Activated naive CD4-positive, alpha-beta T cell treated with anti-CD3 and anti-CD28 coated beads, Interleukin-2, amount 10 ng/mL, durations not matched to agents 7 days and 5 days (primary cell): ENCODE results near the gene GTF2H3.
A peak's percentile ranks its signal among the peaks of the same experiment; 100 is the strongest.
"Not testable (repeated sequence)": the region's sequence is repeated elsewhere in the genome, so short reads cannot be mapped to it uniquely, and the experiment has no call there.

Source experiments
- CTCF ChIA-PET: fragments of 350-600 bp; sonication (Branson Sonifier 250); formaldehyde crosslinking; loops from one replicate; lab custom pipeline; 2021; ENCODE audit warnings: antibody characterized with exemption; lab: Charles Lee
- DNase-seq: peaks from one replicate; pipeline ENCODE4 v3.0.0-alpha.2; 2020
- H3K27ac Mint-ChIP-seq: one replicate; pipeline ENCODE4 v1.8.0; 2021; ENCODE audit warnings: mild to moderate bottlenecking, moderate library complexity, mixed read lengths
- H3K27me3 Mint-ChIP-seq: one replicate; pipeline ENCODE4 v1.8.0; 2021; ENCODE audit warnings: mild to moderate bottlenecking, mixed read lengths
- H3K36me3 Mint-ChIP-seq: one replicate; pipeline ENCODE4 v1.8.0; 2021; ENCODE audit warnings: mixed read lengths
- H3K4me1 Mint-ChIP-seq: one replicate; pipeline ENCODE4 v1.8.0; 2021; ENCODE audit warnings: mixed read lengths
- H3K4me3 Mint-ChIP-seq: one replicate; pipeline ENCODE4 v1.8.0; 2021; ENCODE audit warnings: mild to moderate bottlenecking, moderate library complexity, mixed read lengths
- H3K9me3 Mint-ChIP-seq: one replicate; pipeline ENCODE4 v1.8.0; 2021; ENCODE audit warnings: mixed read lengths

GTF2H3 gene

DNA sequence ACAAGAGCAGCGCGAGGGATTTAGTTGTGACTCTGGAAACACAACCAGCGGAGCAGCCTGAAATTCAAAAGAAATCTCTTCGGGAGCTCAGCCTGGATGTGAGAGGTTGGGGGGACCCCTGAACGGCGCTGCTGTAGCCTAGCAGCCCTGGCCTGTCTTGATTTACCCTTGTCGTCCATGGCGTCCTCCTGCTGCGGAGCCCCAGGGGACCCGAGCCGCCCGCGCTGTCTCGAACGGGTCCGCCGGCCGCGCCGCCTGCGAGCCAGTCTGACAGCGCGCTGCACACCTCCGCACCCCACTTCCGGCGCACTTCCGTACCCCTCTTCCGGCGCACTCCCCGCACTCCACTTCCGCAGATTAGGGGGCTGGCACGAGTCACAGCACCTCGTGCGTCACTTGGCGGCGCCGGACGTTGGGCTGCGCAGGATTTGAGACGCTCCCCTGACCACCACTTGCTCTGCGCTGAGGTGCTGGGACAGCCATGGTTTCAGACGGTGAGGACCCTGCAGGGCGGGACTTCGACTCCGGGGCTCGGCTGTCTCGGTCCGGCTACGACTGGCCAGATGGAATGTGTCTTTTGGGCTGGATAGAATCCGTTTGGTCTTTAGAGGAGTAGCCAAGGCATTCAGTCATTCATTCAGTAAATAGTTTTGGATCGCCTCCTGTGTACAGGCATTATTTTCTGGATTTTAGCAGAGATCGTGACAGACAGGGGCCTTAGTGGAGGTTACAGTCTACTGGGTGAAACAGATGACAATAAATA lies at the start of gene GTF2H3, which contains the start of gene EIF2B1:
Gene GTF2H3 (plus strand): TSS at position 451 of the 763 bp plus-strand sequence. CDS start 31 bp downstream, at position 482.
Gene EIF2B1 (minus strand): TSS at position 308 of the 763 bp plus-strand sequence. CDS start 129 bp downstream, at position 179.
- H3K4me1 Mint-ChIP-seq, result peaks cover 39% of the 10 kb centered on the region
- H3K27ac Mint-ChIP-seq, result peak within 1 kb of the TSS; percentile 98
- CTCF ChIA-PET, result no interaction called here
- no peaks in the 10 kb centered on the region for H3K9me3 Mint-ChIP-seq
- H3K27me3 Mint-ChIP-seq, result no peaks in the 10 kb centered on the region
- H3K36me3 Mint-ChIP-seq, result peaks cover 26% of the 10 kb centered on the region
- H3K4me3 Mint-ChIP-seq, result peak within 1 kb of the TSS; percentile 97
- DNase-seq, result peak; percentile 98

DNA sequence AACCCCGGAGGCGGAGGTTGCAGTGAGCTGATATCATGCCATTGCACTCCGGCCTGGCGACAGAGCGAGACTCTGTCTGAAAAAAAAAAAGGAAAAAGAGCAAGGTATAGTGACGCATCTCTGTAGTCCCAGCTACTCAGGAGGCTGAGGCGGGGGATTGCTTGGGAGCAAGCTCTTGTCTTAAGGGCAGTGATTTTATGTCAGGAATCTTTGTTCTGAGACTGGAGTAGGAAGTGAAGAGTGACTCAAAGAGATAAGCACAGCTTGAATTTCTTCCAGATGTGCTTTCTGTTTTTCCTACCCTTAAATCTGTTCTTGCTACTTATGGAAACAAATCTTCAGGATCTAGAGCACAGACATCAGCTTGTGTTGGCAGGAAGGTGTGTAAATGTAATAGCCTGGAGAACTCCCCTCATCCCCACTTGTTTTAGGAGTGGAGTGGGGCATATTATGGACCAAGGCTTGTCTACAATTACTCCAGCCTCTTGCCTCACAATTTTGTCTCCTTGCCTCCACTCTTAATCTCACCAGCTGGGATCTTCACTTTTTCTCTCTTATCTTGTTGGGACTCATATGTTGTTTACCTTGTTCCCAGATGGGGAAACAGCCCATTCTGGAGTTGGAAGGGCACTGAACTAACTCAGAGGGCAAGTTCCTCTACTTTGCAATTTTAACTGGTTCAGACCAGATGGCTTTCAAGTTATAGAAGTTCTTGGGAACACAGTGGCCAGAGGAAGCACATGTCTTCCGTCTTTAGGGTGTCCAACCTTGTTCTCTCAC lies 41.7 kb upstream of the GTF2H3 start:
- H3K27ac Mint-ChIP-seq, result peak overlapping the region; percentile 20
- CTCF ChIA-PET, result interaction anchor here (0.6 to 1.5 kb wide), 3 partner anchors 9 to 27 kb away, joined by 3 to 5 read pairs (median 3); no protein-coding TSS in a partner anchor
- H3K4me1 Mint-ChIP-seq, result peaks cover 32% of the 10 kb centered on the region
- H3K4me3 Mint-ChIP-seq, result no peak overlapping the region
- no peak for DNase-seq
- H3K9me3 Mint-ChIP-seq, result no peaks in the 10 kb centered on the region
- no peaks in the 10 kb centered on the region for H3K27me3 Mint-ChIP-seq
- H3K36me3 Mint-ChIP-seq, result peaks cover 50% of the 10 kb centered on the region

DNA sequence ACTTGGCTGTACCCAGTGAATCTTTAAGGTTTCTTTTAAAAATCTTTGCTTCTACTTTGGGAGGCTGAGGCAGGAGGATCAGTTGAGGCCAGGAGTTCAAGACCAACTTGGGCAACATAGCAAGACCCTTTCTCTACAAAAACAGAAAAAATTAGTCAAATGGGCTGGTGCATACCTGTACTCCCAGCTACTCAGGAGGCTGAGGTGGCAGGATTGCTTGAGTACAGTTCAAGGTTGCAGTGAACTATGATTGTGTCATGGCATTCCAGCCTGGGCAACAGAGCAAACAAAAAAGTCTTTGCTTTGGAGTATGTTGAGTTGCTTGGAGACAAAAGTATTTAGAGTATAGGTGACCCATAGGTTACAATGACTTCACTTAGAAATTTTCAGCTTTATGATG lies 37.9 kb upstream of the GTF2H3 start:
- Mint-ChIP-seq H3K27ac (no peak overlapping the region), H3K4me3 (no peak overlapping the region), H3K9me3 (no peaks in the 10 kb centered on the region), H3K27me3 (no peaks in the 10 kb centered on the region), H3K36me3 (peaks cover 49% of the 10 kb centered on the region), H3K4me1 (peaks cover 25% of the 10 kb centered on the region)
- DNase-seq, result no peak
- CTCF ChIA-PET, result no interaction called here

DNA sequence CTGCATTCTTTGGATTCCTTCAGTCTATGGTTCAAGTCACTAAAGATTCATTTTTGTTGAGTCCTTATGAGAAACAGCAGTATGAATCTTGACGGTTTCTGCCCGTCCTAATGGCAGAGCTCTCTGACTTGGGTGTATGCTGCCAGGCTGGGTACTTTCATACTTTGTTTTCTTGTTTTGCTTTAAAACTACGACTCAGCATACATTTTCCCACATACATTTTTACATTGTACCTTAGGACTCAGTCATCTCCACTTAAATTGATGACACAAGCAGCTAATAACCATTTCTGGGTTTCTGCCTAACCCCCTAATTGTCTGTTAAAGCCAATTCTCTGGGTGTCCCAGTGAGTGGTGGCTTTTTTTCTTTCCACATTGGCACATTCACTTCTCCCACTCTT lies 36.5 kb upstream of the GTF2H3 start:
- Mint-ChIP-seq H3K27me3 (no peaks in the 10 kb centered on the region), H3K4me3 (no peak overlapping the region), H3K36me3 (peaks cover 46% of the 10 kb centered on the region), H3K9me3 (no peaks in the 10 kb centered on the region), H3K4me1 (peaks cover 25% of the 10 kb centered on the region), H3K27ac (peak overlapping the region; percentile 52)
- CTCF ChIA-PET, result no interaction called here
- no peak for DNase-seq

DNA sequence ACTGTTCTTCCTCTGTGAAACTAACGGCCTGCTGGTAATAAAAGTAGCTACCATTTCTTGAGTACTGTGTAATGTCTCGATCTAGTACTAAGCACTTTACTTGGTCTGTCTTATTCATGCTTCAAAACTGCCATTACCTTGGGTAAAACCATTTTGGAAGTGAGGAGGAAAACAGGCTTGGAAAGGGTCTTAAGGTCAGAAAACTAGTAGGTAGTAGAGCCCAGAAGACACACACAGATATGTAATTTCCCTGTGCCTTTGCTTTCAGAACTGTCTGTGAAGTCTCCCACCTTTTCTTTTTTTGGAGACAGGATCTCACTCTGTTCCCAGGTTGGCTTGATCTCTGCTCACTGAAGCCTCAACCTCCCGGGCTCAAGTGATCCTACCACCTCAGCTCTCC lies 35.1 kb upstream of the GTF2H3 start:
- Mint-ChIP-seq H3K4me3 (no peak overlapping the region), H3K27ac (peak overlapping the region; percentile 25), H3K4me1 (peaks cover 30% of the 10 kb centered on the region), H3K36me3 (peaks cover 44% of the 10 kb centered on the region), H3K9me3 (no peaks in the 10 kb centered on the region), H3K27me3 (no peaks in the 10 kb centered on the region)
- DNase-seq, result no peak
- CTCF ChIA-PET, result no interaction called here

DNA sequence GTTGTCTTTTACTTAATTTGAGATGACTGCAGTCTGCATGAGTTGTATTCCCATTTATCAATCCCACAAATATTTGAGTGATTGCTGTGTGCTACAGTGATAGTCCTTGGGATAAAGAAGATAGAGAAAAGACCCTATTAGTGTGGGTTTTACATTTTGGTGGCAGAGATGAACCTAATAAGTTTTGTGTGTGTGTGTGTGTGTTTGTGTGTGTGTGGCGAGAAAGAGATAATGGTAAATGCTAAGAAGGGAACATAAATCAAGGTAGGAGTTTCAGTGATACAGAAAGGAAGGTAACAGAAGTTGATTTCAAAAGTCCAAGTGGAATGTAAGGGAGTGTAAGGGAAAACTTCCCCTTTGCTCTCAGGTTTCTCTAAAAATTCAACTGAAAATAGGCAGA lies 34.3 kb upstream of the GTF2H3 start:
- CTCF ChIA-PET, result no interaction called here
- Mint-ChIP-seq H3K9me3 (no peaks in the 10 kb centered on the region), H3K27me3 (no peaks in the 10 kb centered on the region), H3K36me3 (peaks cover 45% of the 10 kb centered on the region), H3K4me1 (peaks cover 33% of the 10 kb centered on the region), H3K27ac (no peak overlapping the region), H3K4me3 (peak overlapping the region; percentile 48)
- no peak for DNase-seq

DNA sequence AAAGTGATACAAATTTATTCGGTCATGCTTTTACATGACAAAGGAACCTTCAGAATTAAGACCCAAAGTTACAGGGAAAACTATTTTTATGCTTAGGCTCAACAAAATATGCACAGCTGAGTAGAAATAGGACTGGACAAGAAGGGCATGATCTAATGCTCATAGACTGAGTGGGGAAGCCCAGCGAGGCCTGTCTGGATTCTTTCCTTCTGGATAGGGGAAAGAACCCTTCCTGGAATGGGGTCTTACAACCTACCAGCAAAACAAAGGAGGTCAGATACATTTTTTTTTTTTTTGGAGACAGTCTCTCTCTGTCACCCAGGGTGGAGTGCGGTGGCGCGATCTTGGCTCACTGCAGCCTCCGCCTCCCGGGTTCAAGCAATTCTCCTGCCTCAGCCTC lies 33.9 kb upstream of the GTF2H3 start:
- no peak overlapping the region for H3K27ac Mint-ChIP-seq
- peak overlapping the region; percentile 48 for H3K4me3 Mint-ChIP-seq
- DNase-seq, result no peak
- H3K4me1 Mint-ChIP-seq, result peaks cover 35% of the 10 kb centered on the region
- H3K9me3 Mint-ChIP-seq, result no peaks in the 10 kb centered on the region
- H3K36me3 Mint-ChIP-seq, result peaks cover 47% of the 10 kb centered on the region
- no peaks in the 10 kb centered on the region for H3K27me3 Mint-ChIP-seq
- CTCF ChIA-PET, result no interaction called here

DNA sequence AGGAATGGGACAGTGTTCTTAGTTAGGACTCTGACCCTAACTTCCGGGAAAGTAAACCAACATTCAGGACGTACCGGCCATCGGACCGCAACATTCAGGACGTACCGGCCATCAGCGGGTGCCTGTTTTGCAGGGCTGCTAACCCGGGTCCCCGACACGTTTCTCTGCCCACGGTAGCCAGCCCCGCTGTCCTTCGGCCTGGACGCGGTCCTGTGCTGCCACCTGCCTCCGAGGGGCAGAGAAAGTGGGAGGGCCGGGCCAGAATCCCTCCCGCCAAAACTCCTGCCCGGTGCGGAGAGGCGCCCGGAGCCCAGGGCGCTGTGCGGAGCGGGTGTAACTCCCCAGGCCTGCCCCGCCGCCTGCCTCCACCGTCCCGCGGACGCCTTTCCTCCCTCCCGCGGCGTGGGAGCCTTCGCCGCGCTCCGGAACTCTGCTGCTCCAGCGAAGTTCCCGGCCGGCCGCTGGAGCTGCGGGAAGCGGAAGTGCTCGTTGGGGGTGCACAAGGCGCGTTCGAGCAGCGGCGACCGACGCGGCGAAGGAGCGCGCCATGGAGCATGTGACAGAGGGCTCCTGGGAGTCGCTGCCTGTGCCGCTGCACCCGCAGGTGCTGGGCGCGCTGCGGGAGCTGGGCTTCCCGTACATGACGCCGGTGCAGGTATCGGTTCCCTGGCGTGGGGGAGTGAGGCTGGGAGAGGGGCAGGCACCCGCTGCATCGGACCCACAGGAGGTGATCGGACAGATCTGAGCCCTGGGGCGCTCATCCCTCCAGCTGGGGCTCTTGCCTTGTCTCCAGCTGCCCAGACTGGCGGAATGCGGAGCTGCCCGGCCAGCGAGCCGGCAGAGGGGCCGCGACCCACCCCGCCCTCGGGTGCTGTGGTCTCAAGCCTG lies 31.8 kb upstream of the GTF2H3 start, which contains the start of gene DDX55:
Gene DDX55 (plus strand): TSS at position 498 of the 888 bp plus-strand sequence. CDS start 50 bp downstream, at position 548.
- H3K27ac Mint-ChIP-seq, result peak within 1 kb of the TSS; percentile 91
- DNase-seq, result peak; percentile 91
- H3K9me3 Mint-ChIP-seq, result no peaks in the 10 kb centered on the region
- H3K4me1 Mint-ChIP-seq, result peaks cover 46% of the 10 kb centered on the region
- H3K27me3 Mint-ChIP-seq, result no peaks in the 10 kb centered on the region
- CTCF ChIA-PET, result interaction anchor here (0.9 to 1.3 kb wide), 4 partner anchors 10 to 333 kb away, joined by 3 to 4 read pairs (median 4); no protein-coding TSS in a partner anchor
- peaks cover 41% of the 10 kb centered on the region for H3K36me3 Mint-ChIP-seq
- peak within 1 kb of the TSS; percentile 80 for H3K4me3 Mint-ChIP-seq

DNA sequence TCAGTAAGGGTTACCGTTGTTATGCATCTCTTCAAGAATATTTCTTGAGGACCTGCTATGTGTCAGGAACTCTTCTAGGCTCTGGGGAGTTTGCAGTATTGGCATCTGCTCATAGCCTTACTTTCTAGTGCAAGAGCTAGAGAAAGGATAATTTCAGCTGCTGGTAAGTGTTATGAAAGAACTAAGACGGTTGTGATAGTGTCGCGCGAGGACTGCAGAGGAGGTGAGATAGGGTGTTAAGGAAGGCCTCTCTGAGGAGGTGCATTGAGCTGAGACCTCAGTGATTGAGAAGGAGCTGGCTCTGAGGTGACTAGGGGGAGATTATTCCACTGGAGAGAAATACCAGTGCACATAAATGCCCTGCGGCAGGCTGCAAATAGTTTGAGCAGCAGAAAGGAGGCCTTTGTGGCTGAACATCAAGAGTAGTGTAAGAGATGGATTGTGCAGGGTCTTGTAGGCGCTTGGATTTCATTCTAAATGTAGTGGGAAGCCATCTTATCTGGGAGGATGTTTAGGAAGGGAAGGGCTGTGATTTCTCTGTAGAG lies 30.9 kb upstream of the GTF2H3 start:
- Mint-ChIP-seq H3K36me3 (peaks cover 42% of the 10 kb centered on the region), H3K9me3 (no peaks in the 10 kb centered on the region), H3K27me3 (no peaks in the 10 kb centered on the region), H3K27ac (peak overlapping the region; percentile 91), H3K4me1 (peaks cover 46% of the 10 kb centered on the region), H3K4me3 (peak overlapping the region; percentile 80)
- CTCF ChIA-PET, result interaction anchor here (0.9 to 1.3 kb wide), 3 partner anchors 16 to 334 kb away, joined by 3 to 4 read pairs (median 4); no protein-coding TSS in a partner anchor
- DNase-seq, result peak; percentile 28

DNA sequence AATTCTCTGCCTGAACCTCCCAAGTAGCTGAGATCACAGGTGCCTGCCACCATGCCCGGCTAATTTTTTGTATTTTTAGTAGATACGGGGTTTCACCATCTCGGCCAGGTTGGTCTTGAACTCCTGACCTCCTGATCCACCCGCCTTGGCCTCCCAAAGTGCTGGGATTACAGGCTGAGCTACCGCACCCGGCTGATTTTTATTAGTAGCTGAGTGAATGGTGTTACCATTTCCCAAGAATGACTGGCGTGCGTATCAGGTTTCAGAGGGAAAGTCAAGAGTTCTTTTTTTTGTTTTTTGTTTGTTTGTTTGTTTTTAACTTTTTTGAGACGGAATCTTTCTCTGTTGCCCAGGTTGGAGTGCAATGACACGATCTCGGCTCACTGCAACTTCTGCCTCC lies 30.1 kb upstream of the GTF2H3 start:
- Mint-ChIP-seq H3K36me3 (peaks cover 47% of the 10 kb centered on the region), H3K4me3 (peak overlapping the region; percentile 41), H3K4me1 (peaks cover 46% of the 10 kb centered on the region)
- H3K27me3 Mint-ChIP-seq, H3K27ac Mint-ChIP-seq, DNase-seq, H3K9me3 Mint-ChIP-seq, CTCF ChIA-PET: not testable (repeated sequence)

DNA sequence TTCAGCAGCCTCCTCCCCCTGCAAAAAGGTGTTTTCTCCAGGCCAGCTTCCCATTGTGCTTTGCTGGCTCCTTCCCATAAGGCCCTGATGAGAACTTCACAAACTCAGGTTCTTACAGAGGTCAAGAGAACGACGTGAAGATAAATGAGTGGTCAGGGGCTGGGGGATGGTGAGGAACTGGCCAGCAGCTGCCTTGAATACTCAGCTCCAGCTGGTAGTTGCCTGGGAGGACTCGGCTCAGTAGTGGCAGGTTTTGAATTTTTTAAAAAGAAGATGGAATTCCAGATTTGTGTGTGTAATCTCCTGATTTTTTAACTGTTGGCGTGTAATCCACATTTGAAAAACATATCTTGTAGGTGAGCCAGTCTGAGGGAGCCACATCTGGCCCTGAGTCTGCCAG lies 25.9 kb upstream of the GTF2H3 start:
- H3K27ac Mint-ChIP-seq, result no peak overlapping the region
- H3K27me3 Mint-ChIP-seq, result no peaks in the 10 kb centered on the region
- peaks cover 21% of the 10 kb centered on the region for H3K4me1 Mint-ChIP-seq
- no peak overlapping the region for H3K4me3 Mint-ChIP-seq
- CTCF ChIA-PET, result no interaction called here
- peaks cover 55% of the 10 kb centered on the region for H3K36me3 Mint-ChIP-seq
- no peak for DNase-seq
- H3K9me3 Mint-ChIP-seq, result no peaks in the 10 kb centered on the region

DNA sequence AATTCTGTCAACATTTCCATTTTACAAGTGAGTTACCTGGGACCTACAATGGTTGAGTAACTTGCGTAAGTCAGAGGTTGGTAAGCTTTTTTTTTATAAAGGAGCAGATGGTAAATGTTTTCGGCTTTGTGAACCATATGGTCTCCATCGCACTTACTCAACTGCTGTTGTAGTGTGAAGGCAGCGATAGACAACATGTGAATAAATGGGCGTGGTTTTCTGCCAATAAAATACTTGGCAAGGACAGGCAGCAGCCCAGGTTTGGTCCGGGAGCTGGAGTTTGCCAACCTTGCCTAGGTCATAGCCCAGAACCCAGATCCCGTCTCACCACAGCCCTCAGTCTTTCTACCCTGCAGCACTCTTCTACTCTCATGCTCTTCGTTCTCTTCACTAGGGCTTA lies 25.4 kb upstream of the GTF2H3 start:
- H3K27ac Mint-ChIP-seq, result no peak overlapping the region
- CTCF ChIA-PET, result no interaction called here
- peaks cover 54% of the 10 kb centered on the region for H3K36me3 Mint-ChIP-seq
- H3K4me1 Mint-ChIP-seq, result peaks cover 17% of the 10 kb centered on the region
- H3K9me3 Mint-ChIP-seq, result no peaks in the 10 kb centered on the region
- H3K4me3 Mint-ChIP-seq, result no peak overlapping the region
- DNase-seq, result no peak
- H3K27me3 Mint-ChIP-seq, result no peaks in the 10 kb centered on the region

DNA sequence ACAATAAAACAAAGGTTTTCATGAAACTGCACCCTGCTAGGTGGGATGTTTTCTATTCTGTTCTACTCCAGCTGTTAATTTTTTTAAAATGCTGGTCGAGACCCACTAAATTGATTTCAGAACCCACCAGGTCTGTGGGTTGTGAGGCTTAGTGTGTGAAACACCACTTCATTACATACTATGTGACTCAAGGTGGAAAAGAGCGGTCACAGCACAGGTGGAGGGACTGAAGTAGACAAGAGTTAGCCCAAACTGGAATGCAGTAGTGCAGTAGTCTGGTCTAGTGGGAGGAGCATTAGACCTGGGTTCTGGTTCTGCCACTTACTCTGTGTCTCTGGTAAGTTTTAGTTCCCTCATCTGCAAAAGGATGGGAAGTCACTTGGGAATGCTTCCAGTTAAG lies 19.5 kb upstream of the GTF2H3 start:
- H3K9me3 Mint-ChIP-seq, result no peaks in the 10 kb centered on the region
- no peaks in the 10 kb centered on the region for H3K27me3 Mint-ChIP-seq
- DNase-seq, result no peak
- peaks cover 3% of the 10 kb centered on the region for H3K4me1 Mint-ChIP-seq
- peaks cover 57% of the 10 kb centered on the region for H3K36me3 Mint-ChIP-seq
- H3K27ac Mint-ChIP-seq, result no peak overlapping the region
- CTCF ChIA-PET, result no interaction called here
- no peak overlapping the region for H3K4me3 Mint-ChIP-seq
